Psoas muscle (tissue), 8 donors: ENCODE results near the gene CPXM2. TPM values are rescaled to one million over a fixed set of nuclear protein-coding genes. Genes with fewer than 3 reads are reported as not detected.

ENCODE experiments used
- ATAC-seq, 4 donors: fragments of 200-7000 bp; cut with Tn5 transposase; one replicate each; pipeline ENCODE4 v1.9.1; 2020; ENCODE audit warnings: moderate library complexity in 3 of 4, mild to moderate bottlenecking in 2 of 4
- DNase-seq, 2 donors: peaks; one replicate each; pipeline ENCODE4 v3.0.0-alpha.2; 2020
- H3K27ac ChIP-seq: fragments of 200-600 bp; one replicate; pipeline ENCODE4 v1.8.0; 2022
- H3K27me3 ChIP-seq, 3 donors: fragments of 200-600 bp in 1 of 3; one replicate each; pipeline versions ENCODE4 v1.6.1 to v1.8.0; 2013 to 2022; ENCODE audit warnings: low read length in 2 of 3, mild to moderate bottlenecking in 2 of 3, moderate library complexity in 1 of 3; ENCODE audit not compliant: insufficient read depth in 3 of 3
- H3K36me3 ChIP-seq, 2 donors: fragments of 200-600 bp in 1 of 2; one replicate each; pipeline versions ENCODE4 v1.6.1 to v1.8.0; 2013 to 2022; ENCODE audit warnings: low read depth in 1 of 2, mild to moderate bottlenecking in 1 of 2, moderate library complexity in 1 of 2; ENCODE audit not compliant: insufficient read depth in 1 of 2
- H3K4me1 ChIP-seq: fragments of 200-600 bp; one replicate; pipeline ENCODE4 v1.8.0; 2022
- H3K4me3 ChIP-seq: fragments of 200-600 bp; one replicate; pipeline ENCODE4 v1.8.0; 2022; ENCODE audit warnings: mild to moderate bottlenecking
- H3K9me3 ChIP-seq: fragments of 200-600 bp; one replicate; pipeline ENCODE4 v1.8.0; 2022
- WGBS, 3 donors: extraction: QIAGEN DNeasy Blood & Tissue Kit; methylation state at CpG; one replicate each; pipeline versions ENCODE4 v1.1.6 to v1.1.7; 2013; 5-methylcytosine and 5-hydroxymethylcytosine counted together
- intact Hi-C, 2 donors: fragments of 100-400 bp; cut with DNase I; formaldehyde crosslinking; loops; one replicate each; pipeline versions ENCODE4 v1.11.0 to v1.14.2; 2022
- polyA plus RNA-seq, 3 donors: library from polyadenylated mRNA; stranded (reverse); fragments of 200-250 nt; gene quantifications; one replicate each; pipeline ENCODE4 v1.2.3, GENCODE V29; 2013
- total RNA-seq, 4 donors: library from RNA; stranded (reverse); fragmentation: NEBNext Ultra II Directional in 2 of 4; extraction: Animal tissue kit (Norgen Biotek cat#: 25700) in 2 of 4; gene quantifications; one replicate each; pipeline versions ENCODE4 v1.2.1 to v1.2.4, GENCODE V29; 2021 to 2023
- TF ChIP-seq, protein P1 (sequence below): fragments of 200-600 bp; IDR thresholded peaks from one replicate; pipeline ENCODE4 v1.8.0; 2022; ENCODE audit warnings: antibody characterized with exemption
- donor health status: healthy with polysubstance abuse.
- donor health status: DM: no; HTN: no; CAD: no; lungs with moderate emphysema.
- donor health status: Bipolar disorder and iron deficiency.
- donor health status: healthy.
- donor health status: DM: yes; HTN: yes; CAD: no.
- donor health status: DM: no; HTN: no; CAD: no.
- donor health status: DM: no; HTN: no; CAD: no.
- donor health status: DM: yes; HTN: yes; CAD: no.

Gene CPXM2
- total and polyA plus RNA-seq, 7 donors, result 0.78 to 5.2 (median 1.4) TPM

DNA sequence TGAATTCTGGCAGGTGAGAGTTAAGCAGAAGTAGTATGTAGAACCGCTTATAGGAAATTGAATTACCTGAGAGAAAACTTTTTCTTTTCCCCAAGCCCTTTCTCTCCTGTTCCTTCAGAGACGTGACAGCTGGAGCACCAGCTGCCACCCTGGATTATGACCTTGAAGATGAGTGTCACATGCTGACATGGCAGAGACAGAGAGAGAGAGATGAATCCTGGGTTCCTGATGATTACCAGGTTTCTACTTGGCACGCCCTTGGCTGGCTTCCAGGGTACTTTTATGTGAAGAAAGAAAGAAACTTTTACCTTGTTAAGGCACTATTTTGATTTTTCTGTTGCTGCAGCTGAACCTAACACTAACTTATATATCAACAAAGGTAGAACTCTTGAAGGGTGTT is 125.6 kb downstream of the CPXM2 start:
- Histone ChIP-seq H3K36me3 (no peaks in the 10 kb centered on the region), H3K27me3 (peaks cover 0 to 15% (median 2%) of the 10 kb centered on the region in 3 donors), H3K4me1 (no peaks in the 10 kb centered on the region), H3K9me3 (no peaks in the 10 kb centered on the region), H3K4me3 (no peak overlapping the region), H3K27ac (no peak overlapping the region)
- no peak for DNase-seq
- intact Hi-C loops, result no loop called here
- 32 to 44% (median 40%) methylated on average over 3 of the region's 3 CpGs for WGBS, 3 donors
- ATAC-seq, result no peak
- TF ChIP-seq, protein P1, sequence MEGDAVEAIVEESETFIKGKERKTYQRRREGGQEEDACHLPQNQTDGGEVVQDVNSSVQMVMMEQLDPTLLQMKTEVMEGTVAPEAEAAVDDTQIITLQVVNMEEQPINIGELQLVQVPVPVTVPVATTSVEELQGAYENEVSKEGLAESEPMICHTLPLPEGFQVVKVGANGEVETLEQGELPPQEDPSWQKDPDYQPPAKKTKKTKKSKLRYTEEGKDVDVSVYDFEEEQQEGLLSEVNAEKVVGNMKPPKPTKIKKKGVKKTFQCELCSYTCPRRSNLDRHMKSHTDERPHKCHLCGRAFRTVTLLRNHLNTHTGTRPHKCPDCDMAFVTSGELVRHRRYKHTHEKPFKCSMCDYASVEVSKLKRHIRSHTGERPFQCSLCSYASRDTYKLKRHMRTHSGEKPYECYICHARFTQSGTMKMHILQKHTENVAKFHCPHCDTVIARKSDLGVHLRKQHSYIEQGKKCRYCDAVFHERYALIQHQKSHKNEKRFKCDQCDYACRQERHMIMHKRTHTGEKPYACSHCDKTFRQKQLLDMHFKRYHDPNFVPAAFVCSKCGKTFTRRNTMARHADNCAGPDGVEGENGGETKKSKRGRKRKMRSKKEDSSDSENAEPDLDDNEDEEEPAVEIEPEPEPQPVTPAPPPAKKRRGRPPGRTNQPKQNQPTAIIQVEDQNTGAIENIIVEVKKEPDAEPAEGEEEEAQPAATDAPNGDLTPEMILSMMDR, result no peak

DNA sequence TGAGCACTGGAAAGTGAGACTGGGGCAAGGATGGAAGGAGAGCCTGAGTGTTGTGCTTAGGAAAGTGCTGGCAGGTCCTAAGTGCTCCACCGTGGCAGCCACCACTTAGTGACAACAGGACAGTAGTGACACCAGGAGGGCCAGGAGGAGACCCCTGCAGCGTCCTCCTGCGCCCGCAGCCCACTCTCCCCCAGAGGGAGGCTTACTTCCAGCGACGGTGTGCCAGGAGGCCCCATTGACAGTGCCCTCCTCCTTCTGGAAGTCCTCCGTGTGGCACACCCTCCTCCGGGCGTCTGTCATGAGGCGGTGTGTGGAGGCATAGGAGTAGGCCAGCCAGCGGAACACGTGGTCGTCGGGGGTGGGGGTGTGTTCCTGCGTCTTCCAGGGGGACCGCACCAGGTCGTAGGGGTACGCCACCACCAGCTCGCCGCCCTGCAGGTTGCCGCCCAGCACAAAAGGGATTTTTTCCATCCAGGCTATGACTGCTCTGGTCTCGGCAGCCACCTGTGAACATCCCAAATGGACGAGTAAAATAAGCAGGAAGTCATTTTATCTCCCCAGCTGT is 129.9 kb downstream of the CPXM2 start:
- no peak for ATAC-seq
- no peak overlapping the region for H3K4me3 ChIP-seq
- no peak for DNase-seq
- H3K4me1 ChIP-seq, result no peaks in the 10 kb centered on the region
- H3K27me3 ChIP-seq, result peaks cover 0 to 23% (median 6%) of the 10 kb centered on the region in 3 donors
- intact Hi-C loops, result no loop called here
- no peaks in the 10 kb centered on the region for H3K9me3 ChIP-seq
- TF ChIP-seq, protein P1, result no peak
- WGBS, 3 donors, result 70 to 77% (median 71%) methylated on average over 23 of the region's 23 CpGs
- no peak overlapping the region for H3K27ac ChIP-seq
- H3K36me3 ChIP-seq, result no peaks in the 10 kb centered on the region

DNA sequence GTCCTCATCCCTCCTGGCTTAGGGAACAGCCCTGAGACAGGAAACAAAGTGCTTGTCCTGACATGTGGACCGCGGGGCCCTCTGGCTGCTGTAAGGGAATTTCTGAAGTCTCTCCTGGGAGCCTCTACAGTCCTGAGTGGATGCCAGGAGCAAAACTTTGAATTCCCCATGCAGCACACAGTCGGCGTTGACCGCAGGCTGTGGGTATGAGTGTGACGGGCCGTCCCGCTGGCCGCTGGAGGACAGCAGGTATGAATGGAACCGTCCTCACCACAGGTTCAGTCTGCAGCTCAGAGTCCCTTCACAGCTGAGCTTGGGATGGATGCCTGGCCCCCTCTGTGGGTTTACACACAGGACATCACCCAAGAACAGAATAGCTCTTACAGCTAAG is 130.6 kb downstream of the CPXM2 start:
- DNase-seq (no peak), ATAC-seq (no peak)
- no peaks in the 10 kb centered on the region for H3K36me3 ChIP-seq
- TF ChIP-seq, protein P1, result no peak
- H3K27me3 ChIP-seq, result peaks cover 0 to 23% (median 6%) of the 10 kb centered on the region in 3 donors
- no peak overlapping the region for H3K4me3 ChIP-seq
- intact Hi-C loops, result no loop called here
- 55 to 66% (median 55%) methylated on average over 10 of the region's 10 CpGs for WGBS, 3 donors
- H3K4me1 ChIP-seq, result no peaks in the 10 kb centered on the region
- no peak overlapping the region for H3K27ac ChIP-seq
- no peaks in the 10 kb centered on the region for H3K9me3 ChIP-seq

DNA sequence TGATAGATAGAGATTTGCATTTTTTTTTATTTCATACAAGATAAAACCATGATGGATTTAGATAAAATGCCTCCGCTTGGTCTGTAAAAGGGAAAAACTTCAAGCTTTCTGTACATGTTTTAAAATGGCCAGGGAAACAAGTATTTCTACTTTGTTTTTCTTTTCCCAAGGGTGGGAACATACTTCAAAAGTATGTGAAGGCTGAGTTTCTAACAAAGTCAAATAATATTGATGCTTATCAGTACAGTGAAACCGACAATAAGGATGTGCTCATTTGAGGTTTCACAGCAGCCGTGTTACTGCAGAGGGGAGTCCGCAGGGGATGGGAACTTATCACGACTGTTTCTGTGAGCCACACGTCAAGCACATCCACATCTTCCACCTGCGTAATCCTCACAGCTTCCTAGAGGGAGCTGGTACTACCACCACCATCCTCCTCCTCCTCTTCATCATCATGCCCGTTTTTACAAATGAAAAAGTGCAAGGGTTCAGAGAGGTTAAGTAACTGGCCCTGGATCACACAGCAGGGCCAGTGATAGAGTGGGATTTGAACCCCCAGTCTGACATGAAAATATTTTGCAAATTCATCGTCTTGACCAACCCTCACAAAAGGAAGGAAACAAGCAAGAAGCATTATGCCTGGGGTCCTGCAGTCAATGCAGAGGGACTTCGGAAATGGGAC is 131.1 kb downstream of the CPXM2 start:
- 66 to 67% (median 67%) methylated on average over 10 of the region's 10 CpGs for WGBS, 3 donors
- H3K36me3 ChIP-seq, result no peaks in the 10 kb centered on the region

More for the DNA sequence above, 131.1 kb downstream of the CPXM2 start:
- TF ChIP-seq, protein P1, result no peak
- Histone ChIP-seq H3K27ac (no peak overlapping the region), H3K9me3 (no peaks in the 10 kb centered on the region), H3K27me3 (peaks cover 0 to 23% (median 6%) of the 10 kb centered on the region in 3 donors), H3K4me1 (no peaks in the 10 kb centered on the region), H3K4me3 (no peak overlapping the region)
- intact Hi-C loops, result no loop called here
- DNase-seq (no peak), ATAC-seq (no peak)
